ENCODE results near the gene IL22RA1. TPM values are rescaled to one million over a fixed set of nuclear protein-coding genes. Genes with fewer than 3 reads are reported as not detected.

Gene IL22RA1
- total RNA-seq, 2 experiments from 2014 or later: not detected

GRCh38 chr1:24140741-24141181, 2.2 kb downstream of the IL22RA1 start:
- TF ChIP-seq CTCF (conservative IDR thresholded peaks at IDR 0.05; ENCODE audit: low read length) (no peak), EZH2phosphoT487 (IDR thresholded peaks at IDR 0.05; ENCODE audit: borderline replicate concordance, low read depth, low read length) (no peak)
- intact Hi-C loops (cut with micrococcal nuclease; ENCODE audit: unreplicated experiment): no loop called here
- Histone ChIP-seq H3K4me2 (ENCODE audit: low read length) (no peak overlapping the region), H3K4me1 (ENCODE audit: insufficient read depth, low read length, poor library complexity, severe bottlenecking) (no peaks in the 10 kb centered on the region), H2AFZ (ENCODE audit: low read length) (no peak overlapping the region), H4K20me1 (ENCODE audit: insufficient read depth, low read length) (no peaks in the 10 kb centered on the region), H3K79me2 (ENCODE audit: insufficient read depth, low read depth, low read length) (no peaks in the 10 kb centered on the region), H3K4me3 (ENCODE audit: low read depth, low read length, poor library complexity, severe bottlenecking) (no peak overlapping the region), H3K9me3 (ENCODE audit: low read length) (no peaks in the 10 kb centered on the region), H3K27ac (ENCODE audit: low read depth, low read length, poor library complexity, severe bottlenecking) (no peak overlapping the region), H3K9me2 (ENCODE audit: insufficient read depth, low read length) (no peaks in the 10 kb centered on the region), H3K36me3 (ENCODE audit: insufficient read depth, low read length) (no peaks in the 10 kb centered on the region)
- no peak for DNase-seq (ENCODE audit: low spot score)
- POLR2A ChIA-PET: no interaction called here
- BruUV-seq (replicated peaks): no TSS peak
- CTCF ChIA-PET (ENCODE audit: unreplicated experiment): no interaction called here

- no peaks in the 10 kb centered on the region for H3K9me2 ChIP-seq (ENCODE audit: insufficient read depth, low read length)
Measured at GRCh38 chr1:24139841-24140425, 3.0 kb downstream of the IL22RA1 start.

More at GRCh38 chr1:24139841-24140425, 3.0 kb downstream of the IL22RA1 start:
- no peak overlapping the region for H3K4me2 ChIP-seq (ENCODE audit: low read length)
- no peaks in the 10 kb centered on the region for H4K20me1 ChIP-seq (ENCODE audit: insufficient read depth, low read length)
- POLR2A ChIA-PET: interaction anchor here (0.6 kb wide), 1 partner anchor 10 kb away, joined by 3 read pairs; no protein-coding TSS in a partner anchor
- no peaks in the 10 kb centered on the region for H3K36me3 ChIP-seq (ENCODE audit: insufficient read depth, low read length)
- no peaks in the 10 kb centered on the region for H3K4me1 ChIP-seq (ENCODE audit: insufficient read depth, low read length, poor library complexity, severe bottlenecking)
- CTCF ChIA-PET (ENCODE audit: unreplicated experiment): no interaction called here
- BruUV-seq (replicated peaks): no TSS peak
- DNase-seq (ENCODE audit: low spot score): no peak
- H3K27ac ChIP-seq (ENCODE audit: low read depth, low read length, poor library complexity, severe bottlenecking): no peak overlapping the region
- no peak overlapping the region for H2AFZ ChIP-seq (ENCODE audit: low read length)
- no peak overlapping the region for H3K4me3 ChIP-seq (ENCODE audit: low read depth, low read length, poor library complexity, severe bottlenecking)
- peaks cover 2% of the 10 kb centered on the region; the same call in 1 of the 2 replicates for H3K9me3 ChIP-seq (ENCODE audit: low read length)
- no peaks in the 10 kb centered on the region for H3K79me2 ChIP-seq (ENCODE audit: insufficient read depth, low read depth, low read length)
- TF ChIP-seq EZH2phosphoT487 (IDR thresholded peaks at IDR 0.05; ENCODE audit: borderline replicate concordance, low read depth, low read length): no peak
- no peak for TF ChIP-seq CTCF (conservative IDR thresholded peaks at IDR 0.05; ENCODE audit: low read length)
- intact Hi-C loops (cut with micrococcal nuclease; ENCODE audit: unreplicated experiment): no loop called here
